Measurements from ENCODE around the gene MEGF6.
A peak's percentile ranks its signal among the peaks of the same experiment; 100 is the strongest.

The MEGF6 gene

DNA sequence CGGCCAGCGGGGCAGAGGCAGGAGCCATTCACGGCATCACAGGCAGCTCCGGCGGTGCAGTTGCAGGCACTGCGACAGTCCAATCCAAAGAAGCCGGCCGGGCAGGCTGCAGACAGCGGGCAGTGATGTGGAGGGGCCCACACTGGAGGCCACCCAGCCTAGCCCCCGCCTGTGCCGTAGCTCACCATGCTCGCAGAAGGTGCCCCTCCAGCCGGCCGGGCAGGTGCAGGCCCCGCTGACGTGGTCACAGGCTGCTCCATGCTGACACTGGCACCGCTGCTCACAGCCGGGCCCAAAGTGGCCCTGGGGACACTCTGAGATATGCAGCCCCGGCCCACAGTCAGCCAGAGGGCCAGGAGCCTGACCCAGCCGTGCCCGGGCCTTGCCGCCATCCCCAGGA, 111.7 kb downstream of the MEGF6 start:
- no peak for DNase-seq

DNA sequence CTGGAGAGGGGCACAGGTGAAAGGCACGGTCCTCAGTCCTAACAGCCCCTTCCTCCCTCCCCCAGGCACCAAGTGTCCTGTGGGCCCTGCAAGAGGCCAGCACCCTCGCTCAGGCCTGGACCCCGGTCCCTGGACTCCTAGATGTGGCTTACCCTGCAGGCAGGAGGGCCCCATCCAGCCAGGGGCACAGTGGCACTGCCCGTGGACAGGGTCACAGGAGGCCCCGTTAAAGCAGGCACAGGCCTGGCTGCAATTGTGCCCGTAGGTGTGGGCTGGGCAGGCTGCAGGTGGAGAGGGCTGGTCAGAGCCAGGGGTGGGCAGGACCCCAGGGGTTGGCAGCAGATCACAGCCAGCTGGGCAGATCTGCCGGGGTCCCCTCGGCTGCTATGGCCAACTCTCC, 112.3 kb downstream of the MEGF6 start:
- no peak for DNase-seq

DNA sequence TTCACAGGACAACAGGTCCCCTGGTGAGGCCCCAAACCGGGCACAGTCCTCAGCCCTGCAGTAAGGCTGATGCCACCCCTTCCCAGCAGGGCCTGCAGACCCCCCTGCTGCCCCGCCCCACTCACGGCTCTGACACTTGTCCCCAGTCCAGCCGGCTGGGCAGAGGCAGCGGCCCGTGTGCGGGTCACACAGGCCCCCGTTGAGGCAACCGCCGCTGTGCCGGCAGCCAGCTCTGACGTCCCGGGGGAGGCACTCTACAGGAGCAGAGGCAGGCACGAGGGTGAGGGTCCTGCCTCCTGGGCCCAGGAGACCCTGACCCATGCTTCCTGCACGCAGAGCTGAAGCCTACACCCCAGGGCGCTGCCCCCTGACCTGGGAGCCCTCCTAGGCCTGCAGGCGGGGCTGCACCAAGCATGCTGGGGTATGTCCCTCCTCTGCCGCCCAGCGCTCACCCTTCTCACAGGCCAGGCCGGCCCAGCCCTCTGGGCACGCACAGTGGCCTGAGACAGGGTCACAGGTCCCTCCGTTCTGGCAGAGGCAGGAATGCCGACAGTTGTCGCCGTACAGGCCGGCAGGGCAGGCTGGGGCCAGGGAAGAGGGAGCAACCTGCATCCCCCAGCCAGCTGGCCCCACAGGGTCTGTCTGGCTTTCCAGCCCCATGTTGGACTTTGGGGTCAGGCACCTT, 112.9 kb downstream of the MEGF6 start:
- DNase-seq: no peak

DNA sequence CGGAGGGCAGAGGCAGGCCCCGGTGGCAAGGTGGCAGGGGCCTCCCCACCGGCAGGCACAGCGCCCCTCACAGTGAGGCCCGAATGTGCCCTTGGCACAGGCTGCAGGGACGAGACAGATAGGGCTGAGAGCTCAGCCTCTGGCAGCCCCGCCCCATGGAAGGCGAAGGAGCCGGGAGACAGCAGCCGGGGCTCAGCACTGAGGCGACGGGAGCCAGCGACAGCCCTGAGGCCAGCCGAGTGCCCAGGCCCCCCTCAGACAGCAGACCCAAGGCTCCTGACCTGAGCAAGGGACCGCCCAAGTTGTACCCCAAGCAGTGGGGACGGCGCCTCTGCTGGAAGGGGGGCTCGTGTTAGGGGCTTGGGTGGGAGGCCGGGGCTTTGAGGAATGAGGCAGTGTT, 113.8 kb downstream of the MEGF6 start:
- DNase-seq: no peak

DNA sequence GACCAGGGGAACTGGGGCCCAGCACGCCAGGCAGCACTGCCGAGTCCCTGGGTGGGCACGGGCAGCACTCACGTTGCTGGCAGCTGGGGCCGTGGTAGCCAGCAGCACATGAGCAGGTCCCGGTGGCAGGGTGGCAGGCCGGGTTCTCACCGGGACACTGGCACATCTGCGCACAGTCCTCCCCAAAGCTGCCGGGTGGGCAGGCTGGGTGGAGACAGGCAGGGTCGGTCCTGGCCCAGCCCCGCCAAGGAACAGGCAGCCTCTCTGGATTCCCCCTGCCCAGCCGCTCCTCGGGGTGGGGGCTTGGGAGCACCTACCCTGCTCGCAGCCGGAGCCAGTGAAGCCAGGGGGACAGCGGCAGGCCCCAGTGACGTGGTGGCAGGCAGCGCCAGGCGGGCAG, 114.4 kb downstream of the MEGF6 start:
- no peak for DNase-seq

DNA sequence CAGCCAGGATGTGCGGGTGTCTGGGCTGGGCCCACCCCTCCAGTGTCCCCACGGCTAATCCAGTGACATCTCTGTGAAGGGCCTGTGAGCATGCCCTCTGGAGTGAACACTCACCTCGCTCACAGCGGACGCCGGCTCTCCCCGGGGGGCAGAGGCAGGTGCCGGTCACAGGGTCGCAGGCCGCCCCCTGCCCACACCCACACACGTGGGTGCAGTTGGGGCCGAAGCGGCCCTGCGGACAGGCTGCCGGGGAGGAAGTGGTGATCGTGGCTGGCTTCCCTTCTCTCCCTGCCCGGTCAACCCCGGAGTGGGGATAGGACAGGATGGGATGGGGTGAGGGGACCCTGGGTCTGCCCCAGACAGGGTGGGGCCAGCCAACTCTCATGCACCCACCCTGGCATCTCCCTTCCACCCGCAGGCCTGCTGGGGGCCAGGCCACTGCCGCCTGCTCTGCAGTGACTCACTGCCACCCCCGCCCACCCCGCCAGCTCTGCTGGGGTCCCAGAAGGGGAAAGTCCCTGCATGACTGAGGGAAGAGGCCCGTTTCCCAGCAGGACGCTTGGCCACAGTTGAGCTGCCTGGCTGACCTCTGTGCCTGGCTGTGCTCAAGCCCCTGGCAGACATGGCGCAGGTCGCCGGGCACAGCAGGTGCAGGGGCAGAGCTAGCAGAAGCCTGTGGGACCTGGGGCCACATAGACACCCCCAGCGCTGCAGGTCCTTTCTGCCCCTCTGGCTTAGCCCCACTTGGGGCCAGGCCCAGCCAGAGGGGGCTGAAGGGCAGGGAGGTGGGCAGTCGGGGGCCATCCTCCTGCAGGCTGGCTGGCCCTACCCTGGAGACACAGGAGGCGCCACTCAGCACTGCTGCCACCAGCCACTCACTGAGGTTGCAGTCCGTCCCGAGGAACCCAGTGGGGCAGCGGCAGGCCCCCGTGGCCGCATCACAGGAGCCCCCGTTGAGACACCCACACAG, 115.2 kb downstream of the MEGF6 start:
- no peak for DNase-seq

DNA sequence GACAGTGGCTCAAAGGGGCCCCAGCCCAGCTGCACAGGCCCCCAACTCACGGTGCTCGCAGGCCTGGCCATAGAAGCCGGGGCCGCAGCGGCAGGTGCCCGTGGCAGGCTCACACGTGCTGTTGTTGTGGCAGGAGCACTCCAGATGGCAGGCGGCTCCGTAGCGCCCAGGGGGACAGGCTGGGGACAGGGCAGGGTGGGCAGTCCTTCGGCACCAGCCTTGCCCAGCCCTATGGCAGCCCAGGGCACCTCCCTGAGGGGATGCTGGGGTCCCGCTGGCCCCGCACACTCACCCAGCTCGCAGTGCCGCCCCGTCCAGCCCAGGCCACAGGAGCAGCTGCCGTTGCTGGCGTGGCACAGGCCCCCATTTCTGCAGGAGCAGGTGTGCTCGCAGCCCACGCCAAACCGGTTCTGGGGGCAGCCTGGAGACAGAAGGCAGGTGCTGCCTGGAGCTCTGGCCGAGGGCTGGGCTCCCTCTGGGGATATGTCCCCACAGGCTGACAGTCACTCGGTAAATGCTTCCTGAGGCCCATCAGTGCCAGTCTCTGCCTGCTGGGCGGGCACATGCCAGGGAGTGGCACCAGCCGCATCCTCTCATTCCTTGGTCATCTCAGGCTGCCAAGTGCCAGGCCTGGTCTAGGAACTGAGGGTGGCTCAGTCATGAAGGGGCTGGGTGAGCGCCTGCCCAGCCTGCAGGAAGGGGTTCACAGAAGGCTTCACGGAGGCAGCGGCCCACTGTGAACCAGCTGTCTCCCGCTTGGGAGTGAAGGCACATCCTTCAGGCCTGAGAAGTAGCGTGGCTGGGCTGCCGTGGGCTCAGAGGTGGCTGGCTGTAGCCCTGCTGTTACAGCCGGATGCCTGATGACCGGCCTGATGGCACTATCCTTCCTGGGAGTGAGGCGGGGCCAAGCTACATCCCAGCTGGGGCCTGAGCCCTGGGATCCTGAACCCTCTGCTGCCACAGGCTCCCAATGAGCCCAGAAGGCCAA, 116.7 kb downstream of the MEGF6 start:
- DNase-seq: no peak

DNA sequence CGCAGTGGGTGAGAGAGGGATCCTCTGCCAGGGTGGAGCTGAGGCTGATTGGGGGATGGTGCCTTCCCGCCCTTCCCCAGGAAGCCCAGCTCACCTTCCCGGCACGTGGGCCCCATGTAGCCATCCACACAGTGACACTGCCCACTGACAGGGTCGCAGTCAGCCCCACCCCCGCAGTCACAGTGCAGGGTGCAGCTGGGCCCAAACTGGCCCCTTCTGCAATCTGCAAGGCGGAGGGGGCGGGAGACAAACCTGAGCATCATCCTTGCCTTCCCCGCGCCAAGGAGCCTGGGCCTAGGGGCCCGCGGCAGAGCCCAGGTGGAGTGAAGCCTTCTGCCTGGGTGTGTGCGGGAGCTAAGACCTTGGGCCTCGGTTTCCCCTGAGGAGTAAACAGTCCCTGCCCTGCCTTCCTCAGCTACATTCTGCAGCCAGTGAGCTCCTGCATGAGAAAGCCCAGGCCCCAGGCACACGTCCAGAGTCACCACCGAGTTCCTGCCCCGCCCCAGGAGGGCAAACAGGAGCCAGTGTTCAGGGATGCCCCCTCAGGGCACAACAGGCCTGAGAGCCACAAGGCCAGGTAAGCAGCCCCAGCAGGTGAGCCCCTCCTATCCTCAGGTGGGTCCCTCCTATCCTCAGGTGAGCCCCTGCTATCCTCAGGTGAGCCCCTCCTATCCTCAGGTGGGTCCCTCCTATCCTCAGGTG, 118.6 kb downstream of the MEGF6 start:
- no peak for DNase-seq

DNA sequence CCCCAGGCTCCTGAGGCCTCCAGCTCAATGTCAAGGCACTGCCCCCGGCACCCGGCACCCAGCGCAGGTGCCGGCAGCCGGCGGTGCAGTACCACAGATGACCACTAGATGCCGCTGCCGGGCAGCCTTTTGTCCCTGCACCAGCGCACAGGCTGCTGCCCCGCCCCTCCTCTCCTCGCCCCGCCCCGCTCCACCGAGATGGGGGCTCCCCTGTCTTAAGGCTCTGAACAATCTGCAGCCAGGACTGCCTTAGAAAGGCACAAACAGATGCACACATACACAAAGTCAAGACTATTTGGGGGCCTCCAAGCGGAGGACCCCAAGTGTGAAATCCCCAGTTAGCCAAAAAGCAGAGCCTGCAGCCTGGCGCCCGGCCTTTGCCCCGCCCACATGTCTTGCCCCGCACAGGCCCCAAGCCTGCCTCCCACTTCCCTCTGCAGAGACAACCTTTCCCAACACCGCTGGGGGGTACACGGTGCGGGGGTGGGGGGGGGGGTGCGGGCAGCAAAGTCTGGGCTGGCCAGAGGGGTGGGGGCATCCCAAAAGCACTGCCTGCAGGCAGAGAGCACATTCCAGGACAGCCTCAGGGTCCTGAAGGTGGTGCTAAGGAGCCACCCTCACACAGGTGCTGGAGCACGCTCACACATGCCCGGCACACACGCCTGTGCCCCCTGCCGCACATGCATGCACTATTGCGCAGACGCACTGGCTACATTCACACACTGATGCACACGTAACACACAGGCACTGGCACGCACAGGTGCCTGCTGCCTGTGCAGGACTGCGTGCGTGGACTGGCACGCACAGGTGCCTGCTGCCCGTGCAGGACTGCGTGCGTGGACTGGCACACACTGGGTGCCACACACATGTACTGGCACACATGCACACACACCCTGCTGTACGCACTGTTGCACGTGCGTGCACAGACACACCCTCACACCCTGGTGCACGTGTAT, 119.7 kb downstream of the MEGF6 start:
- peak; percentile 85 for DNase-seq

DNA sequence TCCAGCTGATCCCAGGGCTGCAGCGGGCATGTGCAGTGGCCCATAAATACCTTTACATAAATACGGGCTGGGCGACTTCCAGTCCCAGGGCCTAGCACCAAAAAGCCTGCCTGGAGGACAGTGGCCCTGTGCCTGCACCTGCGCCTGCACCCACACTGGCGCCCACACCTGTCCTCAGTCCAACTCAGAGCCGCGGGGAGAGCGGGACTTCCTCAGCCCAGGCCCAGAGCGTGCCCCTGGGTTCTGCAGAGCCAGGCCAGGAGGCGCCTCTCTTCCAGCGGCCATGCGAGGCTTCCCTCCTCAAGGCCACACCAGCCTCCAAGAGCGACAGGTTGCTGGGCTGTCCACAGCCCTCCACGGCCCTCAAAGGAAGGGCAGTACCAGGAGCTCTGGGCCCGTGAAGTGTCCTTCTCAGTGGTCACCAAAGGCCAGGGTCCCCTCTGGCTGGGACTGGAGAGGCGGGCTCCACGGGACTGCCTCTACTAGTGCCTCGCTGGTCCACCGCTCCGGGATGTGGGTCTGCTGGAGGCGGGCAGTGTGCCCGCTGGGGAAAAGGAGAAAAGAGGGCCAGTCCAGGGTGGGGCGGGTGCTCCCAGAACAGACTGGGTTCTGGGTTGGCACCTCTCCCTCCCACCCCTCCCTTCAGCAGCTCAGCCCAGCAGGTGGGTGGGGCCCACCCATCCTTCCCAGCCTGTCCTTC, 121.1 kb downstream of the MEGF6 start:
- DNase-seq: no peak

DNA sequence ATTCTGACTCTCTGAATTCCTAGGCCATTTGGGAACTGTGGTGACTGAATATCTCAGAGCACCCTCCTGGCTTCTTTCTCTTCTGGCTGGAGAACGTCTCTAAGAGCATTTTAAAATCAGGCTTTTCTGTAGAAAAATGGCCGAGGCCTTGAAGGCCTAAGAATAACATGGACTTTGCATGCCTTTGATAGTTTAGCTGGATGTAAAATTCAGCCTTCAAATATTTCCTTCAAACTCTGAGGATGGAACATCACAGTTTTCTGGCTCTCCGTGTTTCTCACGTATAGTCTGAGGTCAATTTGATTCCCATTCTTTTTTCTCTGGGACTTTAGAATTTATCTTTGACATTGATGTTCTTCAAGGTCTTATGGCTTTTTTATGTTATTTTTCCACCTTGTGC, 122.9 kb downstream of the MEGF6 start:
- DNase-seq: no peak

DNA sequence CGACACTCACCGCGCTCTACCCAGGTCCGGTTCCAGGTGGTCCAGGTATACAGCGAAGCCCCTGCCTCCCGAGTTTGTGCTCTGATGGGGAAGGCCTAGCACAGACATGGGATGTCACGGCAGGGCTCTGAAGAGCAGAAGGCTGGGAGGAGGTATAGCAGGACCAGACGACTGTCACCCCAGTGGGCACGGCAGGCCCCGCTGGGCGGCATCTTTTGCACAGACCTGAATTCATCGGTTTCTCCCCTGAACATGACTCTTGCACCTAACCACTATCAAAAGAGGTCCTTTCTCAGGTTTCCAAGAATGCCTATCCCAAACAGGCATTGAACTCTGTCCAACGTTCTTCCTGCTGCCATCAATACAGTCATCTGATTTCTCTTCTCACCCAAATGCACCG, 126.3 kb downstream of the MEGF6 start:
- DNase-seq: no peak

DNA sequence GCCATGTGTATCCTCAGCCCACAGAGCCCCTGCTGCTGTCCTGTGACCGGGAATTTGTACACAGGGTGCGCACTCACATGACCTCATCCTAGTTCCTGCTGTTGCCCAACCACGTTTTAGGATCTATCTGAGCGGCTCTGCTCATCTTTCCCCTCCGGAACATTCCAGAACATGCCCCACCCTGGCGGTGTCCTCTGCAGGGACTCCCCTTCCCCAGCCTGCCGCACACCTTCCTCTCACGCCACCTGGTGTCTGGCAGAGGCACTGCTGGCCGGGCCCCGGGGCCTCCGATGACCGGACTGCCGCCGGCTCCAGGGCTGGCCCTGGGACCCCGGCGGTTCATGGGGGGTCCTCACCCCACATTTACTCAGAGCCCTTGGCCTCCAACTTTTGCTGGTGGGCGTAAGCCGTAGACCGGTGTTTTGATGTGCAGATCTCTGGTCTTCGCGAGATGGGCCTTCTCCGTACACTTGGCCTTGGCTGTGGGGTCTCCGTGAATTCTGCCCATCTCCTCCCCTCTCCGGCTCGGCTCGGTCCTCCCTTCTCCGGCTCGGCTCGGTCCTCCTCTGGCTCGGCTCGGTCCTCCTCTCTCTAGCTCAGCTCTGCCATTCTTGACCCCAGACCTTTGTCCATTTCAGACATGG, 127.4 kb downstream of the MEGF6 start:
- DNase-seq: peak; percentile 46

DNA sequence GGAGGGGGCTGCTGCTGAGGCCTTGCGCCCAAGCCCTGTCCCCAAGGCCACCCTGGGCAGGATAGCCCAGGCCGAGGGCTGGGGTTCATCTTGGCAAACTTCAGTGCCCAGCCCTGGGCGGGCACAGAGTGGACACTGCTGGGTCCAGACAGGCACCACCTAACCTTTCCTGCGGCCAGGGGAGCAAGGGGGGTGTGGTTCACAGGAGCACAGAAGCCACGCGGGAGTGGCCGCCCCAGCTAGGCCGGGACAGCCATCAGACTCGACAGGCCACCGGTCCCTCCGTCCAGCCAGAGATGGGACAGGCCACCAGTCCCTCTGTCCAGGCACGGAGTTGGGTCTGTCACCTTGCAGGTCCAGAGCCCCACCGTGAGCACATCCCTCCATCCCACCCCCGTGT, 127.9 kb downstream of the MEGF6 start:
- no peak for DNase-seq

DNA sequence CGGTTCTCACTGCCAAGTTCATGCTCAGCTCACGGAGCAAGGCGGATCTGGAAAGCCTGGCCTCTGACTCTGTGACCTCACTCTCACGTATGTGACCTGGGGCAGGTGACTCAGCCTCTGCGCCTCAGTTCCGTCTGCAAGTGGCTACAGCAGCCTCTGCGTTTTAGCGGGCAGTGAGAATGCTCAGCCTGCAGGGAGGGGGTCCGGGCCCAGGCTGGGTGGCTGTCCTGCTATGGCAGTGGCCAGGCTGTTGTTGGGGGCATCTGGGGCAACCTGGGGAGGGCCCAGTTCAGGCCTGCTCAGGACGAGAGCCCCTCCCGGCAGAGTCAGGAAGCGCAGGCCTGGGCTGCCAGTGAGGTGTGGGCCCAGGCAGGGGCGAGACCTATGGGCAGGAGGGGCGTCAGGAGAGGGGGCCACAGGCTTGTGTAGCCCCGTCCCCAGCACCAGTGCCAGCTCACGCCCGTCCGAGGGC, 128.9 kb downstream of the MEGF6 start:
- DNase-seq: no peak

DNA sequence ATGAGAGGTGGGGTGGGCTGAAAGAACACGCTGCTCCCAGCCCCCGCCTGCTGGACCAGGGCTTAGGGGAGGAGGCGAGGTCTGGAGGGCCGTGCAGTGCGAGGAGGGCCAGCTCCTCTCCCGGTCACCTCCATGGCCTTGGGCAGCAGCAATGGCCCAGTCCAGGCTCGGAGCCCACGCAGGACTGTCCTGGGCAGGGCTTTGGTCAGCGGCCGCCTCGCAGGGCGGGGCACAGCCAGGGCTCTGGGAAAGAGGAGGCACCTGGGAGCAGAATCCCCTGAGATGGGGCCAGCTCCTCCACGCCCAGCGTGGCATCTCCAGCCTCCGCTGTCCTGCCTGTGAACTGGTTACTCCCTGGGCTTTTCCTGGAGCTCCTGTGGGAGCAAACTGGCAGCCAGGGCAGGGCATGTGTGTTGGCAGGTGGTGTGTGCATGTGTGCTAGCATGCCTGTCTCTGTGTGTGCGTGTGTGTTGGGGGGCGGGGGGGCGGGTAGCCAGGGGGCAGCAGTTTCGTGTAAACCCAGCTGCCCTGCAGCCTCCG, 129.4 kb downstream of the MEGF6 start:
- no peak for DNase-seq

DNA sequence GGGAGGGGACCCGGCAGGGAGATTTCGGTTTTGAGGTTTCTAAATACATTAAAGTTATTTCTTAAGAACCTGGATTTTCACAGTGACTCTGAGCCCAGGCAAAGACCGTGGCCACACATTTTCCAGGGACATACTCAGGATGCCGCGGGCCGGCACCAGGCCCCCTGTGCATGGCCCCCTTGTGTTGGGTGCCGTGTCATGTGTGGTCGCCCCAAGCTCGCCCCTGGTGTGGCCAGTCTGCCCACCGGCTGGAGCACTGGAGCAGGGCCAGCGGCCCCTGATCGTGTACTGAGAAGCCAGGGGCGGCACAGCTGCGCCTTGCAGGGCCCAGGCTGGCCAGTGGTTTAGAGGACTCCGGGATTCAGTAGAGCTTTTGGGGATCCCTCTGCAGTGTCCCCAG, 130.3 kb downstream of the MEGF6 start:
- no peak for DNase-seq

DNA sequence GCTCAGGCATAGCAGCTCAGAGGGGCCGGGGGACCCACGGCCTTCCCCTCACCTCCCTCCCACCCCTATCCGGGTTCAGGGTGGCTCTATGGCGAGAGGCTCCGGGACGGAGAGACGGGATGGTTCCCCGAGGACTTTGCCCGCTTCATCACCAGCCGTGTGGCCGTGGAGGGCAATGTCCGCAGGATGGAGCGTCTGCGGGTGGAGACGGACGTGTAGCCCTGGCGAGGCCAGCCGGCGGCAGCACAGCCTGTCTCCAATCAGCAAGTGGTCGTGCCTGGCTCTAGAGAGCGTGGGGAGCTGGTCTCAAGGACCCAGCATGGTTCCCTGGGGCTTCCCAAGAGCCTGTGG, 131.0 kb downstream of the MEGF6 start:
- DNase-seq: no peak

DNA sequence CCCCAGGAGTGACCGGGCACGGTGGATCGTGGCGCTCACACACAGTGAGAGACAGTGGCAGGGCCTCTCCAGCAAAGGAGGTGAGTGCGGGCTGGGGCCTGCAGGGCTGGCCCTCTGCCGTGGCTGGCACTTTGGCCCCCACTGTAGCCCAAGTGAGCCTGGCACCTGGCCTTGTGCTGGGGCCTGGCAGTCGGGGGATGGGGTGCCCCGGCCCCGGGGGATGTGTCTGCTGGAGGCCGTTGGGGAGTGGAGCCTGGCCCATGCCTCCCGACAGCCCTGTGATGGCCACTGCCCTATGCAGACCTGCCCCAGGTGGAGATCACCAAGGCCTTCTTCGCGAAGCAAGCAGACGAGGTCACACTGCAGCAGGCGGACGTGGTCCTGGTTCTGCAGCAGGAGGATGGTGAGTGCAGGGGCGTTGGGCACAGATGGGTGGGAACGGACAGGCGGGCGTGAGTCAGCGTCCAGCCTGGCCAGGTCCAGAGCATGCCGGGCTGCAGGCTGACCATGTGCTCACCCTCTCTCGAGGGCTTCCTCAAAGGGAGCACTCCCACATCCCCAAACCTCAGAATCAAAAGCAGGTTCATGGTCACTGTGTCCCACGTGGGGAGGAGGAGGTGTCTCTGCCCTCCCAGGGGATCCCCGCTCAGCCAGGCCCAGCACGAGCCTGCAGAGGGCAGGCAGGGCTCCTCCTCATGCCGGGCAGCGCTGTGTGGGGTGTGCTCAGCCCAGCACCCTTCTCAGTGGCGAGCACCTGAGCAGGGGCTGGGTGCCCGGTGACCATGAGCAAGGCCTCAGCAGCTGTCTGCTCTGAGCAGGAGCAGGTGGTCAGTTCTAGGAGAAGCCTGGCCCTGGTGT, 131.6 kb downstream of the MEGF6 start:
- no peak for DNase-seq
